Activated CD8-positive, alpha-beta T cell treated with anti-CD3 and anti-CD28 coated beads, Interleukin-2, amount 10 ng/mL, durations not matched to agents 7 days and 5 days (primary cell): Measurements from ENCODE around the gene C4A. TPM values are rescaled to one million over a fixed set of nuclear protein-coding genes. Genes with fewer than 3 reads are reported as not detected.

Experiments used
- ATAC-seq: fragments of 150-1000 bp; cut with Tn5 transposase; one replicate; pipeline ENCODE4 v1.10.0; 2021; ENCODE audit warnings: moderate library complexity
- CTCF ChIA-PET: fragments of 350-600 bp; sonication (Branson Sonifier 250); formaldehyde crosslinking; loops from one replicate; lab custom pipeline; 2021; ENCODE audit warnings: antibody characterized with exemption; lab: Charles Lee
- POLR2A ChIA-PET: fragments of 350-600 bp; sonication (Branson Sonifier 250); formaldehyde crosslinking; loops from one replicate; lab custom pipeline; 2021; ENCODE audit warnings: antibody characterized with exemption; lab: Charles Lee
- DNase-seq: peaks from one replicate; pipeline ENCODE4 v3.0.0-alpha.2; 2020
- H3K27ac Mint-ChIP-seq: one replicate; pipeline ENCODE4 v1.8.0; 2021; ENCODE audit warnings: mild to moderate bottlenecking, mixed read lengths
- H3K27me3 Mint-ChIP-seq: one replicate; pipeline ENCODE4 v1.8.0; 2021; ENCODE audit warnings: low read depth, mixed read lengths
- H3K36me3 Mint-ChIP-seq: one replicate; pipeline ENCODE4 v1.8.0; 2021; ENCODE audit warnings: low read depth, mixed read lengths
- H3K4me1 Mint-ChIP-seq: one replicate; pipeline ENCODE4 v1.8.0; 2021; ENCODE audit warnings: low read depth, mixed read lengths
- H3K4me3 Mint-ChIP-seq: one replicate; pipeline ENCODE4 v1.8.0; 2021; ENCODE audit warnings: mild to moderate bottlenecking, mixed read lengths
- H3K9me3 Mint-ChIP-seq: one replicate; pipeline ENCODE4 v1.8.0; 2022; ENCODE audit warnings: mixed read lengths; ENCODE audit not compliant: insufficient read depth
- total RNA-seq, 2 experiments: library from RNA; stranded (reverse); gene quantifications; one replicate each; pipeline ENCODE4 v1.2.3, GENCODE V29; 2021

C4A gene
- total RNA-seq, 2 experiments from 2014 or later: 3.6 to 5.1 TPM

GRCh38 chr6:31947864-31948263 is 34.0 kb upstream of the C4A start:
- peaks cover 8% of the 10 kb centered on the region for H3K4me1 Mint-ChIP-seq
- CTCF ChIA-PET: no interaction called here
- H3K9me3 Mint-ChIP-seq: no peaks in the 10 kb centered on the region
- H3K36me3 Mint-ChIP-seq: peaks cover 5% of the 10 kb centered on the region
- H3K27me3 Mint-ChIP-seq: peaks cover under 1% of the 10 kb centered on the region
- ATAC-seq (no peak), DNase-seq (no peak)
- POLR2A ChIA-PET: interaction anchor here (1.2 kb wide), 1 partner anchor 10 kb away, joined by 3 read pairs; no protein-coding TSS in a partner anchor
- H3K27ac Mint-ChIP-seq: no peak overlapping the region
- H3K4me3 Mint-ChIP-seq: no peak overlapping the region

- DNase-seq: no peak
- H3K36me3 Mint-ChIP-seq: peaks cover 10% of the 10 kb centered on the region
- H3K4me1 Mint-ChIP-seq: peaks cover 8% of the 10 kb centered on the region
- no peaks in the 10 kb centered on the region for H3K9me3 Mint-ChIP-seq
- ChIA-PET CTCF (no interaction called here), POLR2A (interaction anchor here (1.2 kb wide), 1 partner anchor 10 kb away, joined by 3 read pairs; no protein-coding TSS in a partner anchor)
- H3K27me3 Mint-ChIP-seq: no peaks in the 10 kb centered on the region
- ATAC-seq: no peak
- H3K27ac Mint-ChIP-seq: no peak overlapping the region
- no peak overlapping the region for H3K4me3 Mint-ChIP-seq
Measured at GRCh38 chr6:31948306-31948705, 33.6 kb upstream of the C4A start.

GRCh38 chr6:31948753-31949413 is 33.0 kb upstream of the C4A start:
- no peaks in the 10 kb centered on the region for H3K9me3 Mint-ChIP-seq
- no peak for ATAC-seq
- peak overlapping the region; percentile 4 for H3K27ac Mint-ChIP-seq
- ChIA-PET POLR2A (interaction anchor here (1.2 kb wide), 1 partner anchor 9 kb away, joined by 3 read pairs; no protein-coding TSS in a partner anchor), CTCF (no interaction called here)
- H3K36me3 Mint-ChIP-seq: peaks cover 16% of the 10 kb centered on the region
- no peak for DNase-seq
- no peaks in the 10 kb centered on the region for H3K27me3 Mint-ChIP-seq
- peaks cover 8% of the 10 kb centered on the region for H3K4me1 Mint-ChIP-seq
- H3K4me3 Mint-ChIP-seq: no peak overlapping the region

GRCh38 chr6:31949926-31950548 is 31.8 kb upstream of the C4A start:
- Mint-ChIP-seq H3K27me3 (no peaks in the 10 kb centered on the region), H3K4me3 (no peak overlapping the region), H3K36me3 (peaks cover 27% of the 10 kb centered on the region), H3K9me3 (no peaks in the 10 kb centered on the region), H3K27ac (peak overlapping the region; percentile 9), H3K4me1 (peaks cover 8% of the 10 kb centered on the region)
- ChIA-PET POLR2A (interaction anchor here (0.6 to 2.6 kb wide), 3 partner anchors 22 to 677 kb away, joined by 3 to 11 read pairs (median 4); partner anchors contain the start of gene DXO), CTCF (interaction anchor here (1.2 to 3.6 kb wide), 2 partner anchors 10 to 24 kb away, joined by 3 to 14 read pairs; no protein-coding TSS in a partner anchor)
- DNase-seq (no peak), ATAC-seq (no peak)

- Mint-ChIP-seq H3K36me3 (peaks cover 40% of the 10 kb centered on the region), H3K27me3 (no peaks in the 10 kb centered on the region), H3K9me3 (no peaks in the 10 kb centered on the region), H3K4me1 (peaks cover 3% of the 10 kb centered on the region), H3K4me3 (no peak overlapping the region), H3K27ac (no peak overlapping the region)
- ChIA-PET POLR2A (interaction anchor here (1.2 to 2.6 kb wide), 2 partner anchors 8 to 20 kb away, joined by 3 to 11 read pairs; partner anchors contain the start of gene DXO), CTCF (interaction anchor here (0.7 to 3.6 kb wide), 20 partner anchors 10 to 289 kb away, joined by 3 to 15 read pairs (median 5); partner anchors contain the start of genes DXO, NEU1 and ZBTB12)
- DNase-seq (peak; percentile 55), ATAC-seq (peak; percentile 52)
Measured at GRCh38 chr6:31952140-31952805, 29.6 kb upstream of the C4A start.

- H3K36me3 Mint-ChIP-seq: peaks cover 43% of the 10 kb centered on the region
- H3K4me3 Mint-ChIP-seq: no peak overlapping the region
- H3K27me3 Mint-ChIP-seq: no peaks in the 10 kb centered on the region
- peaks cover 9% of the 10 kb centered on the region for H3K4me1 Mint-ChIP-seq
- ChIA-PET CTCF (interaction anchor here (0.7 to 3.6 kb wide), 20 partner anchors 9 to 289 kb away, joined by 3 to 15 read pairs (median 5); partner anchors contain the start of genes DXO, NEU1 and ZBTB12), POLR2A (interaction anchor here (1.2 kb wide), 1 partner anchor 9 kb away, joined by 3 read pairs; no protein-coding TSS in a partner anchor)
- ATAC-seq: peak; percentile 7
- no peaks in the 10 kb centered on the region for H3K9me3 Mint-ChIP-seq
- peak overlapping the region; percentile 16 for H3K27ac Mint-ChIP-seq
- DNase-seq: no peak
Measured at GRCh38 chr6:31952890-31953289, 29.0 kb upstream of the C4A start.

- no peaks in the 10 kb centered on the region for H3K9me3 Mint-ChIP-seq
- no peaks in the 10 kb centered on the region for H3K27me3 Mint-ChIP-seq
- no peak overlapping the region for H3K4me3 Mint-ChIP-seq
- DNase-seq (no peak), ATAC-seq (no peak)
- CTCF ChIA-PET: no interaction called here
- peaks cover 20% of the 10 kb centered on the region for H3K4me1 Mint-ChIP-seq
- no peak overlapping the region for H3K27ac Mint-ChIP-seq
- POLR2A ChIA-PET: no interaction called here
- peaks cover 44% of the 10 kb centered on the region for H3K36me3 Mint-ChIP-seq
Measured at GRCh38 chr6:31954511-31954910, 27.3 kb upstream of the C4A start.

GRCh38 chr6:31956796-31957195 is 25.1 kb upstream of the C4A start:
- no peak overlapping the region for H3K4me3 Mint-ChIP-seq
- no peaks in the 10 kb centered on the region for H3K27me3 Mint-ChIP-seq
- DNase-seq: no peak
- H3K36me3 Mint-ChIP-seq: peaks cover 66% of the 10 kb centered on the region
- CTCF ChIA-PET: no interaction called here
- no peaks in the 10 kb centered on the region for H3K9me3 Mint-ChIP-seq
- POLR2A ChIA-PET: interaction anchor here (4.1 kb wide), 1 partner anchor 15 kb away, joined by 68 read pairs; the partner anchor contains the start of gene DXO
- peak overlapping the region; percentile 27 for H3K27ac Mint-ChIP-seq
- ATAC-seq: no peak
- H3K4me1 Mint-ChIP-seq: peaks cover 35% of the 10 kb centered on the region

GRCh38 chr6:31958412-31958740 is 23.5 kb upstream of the C4A start:
- Mint-ChIP-seq H3K36me3 (peaks cover 70% of the 10 kb centered on the region), H3K27me3 (no peaks in the 10 kb centered on the region), H3K27ac (peak overlapping the region; percentile 99), H3K4me3 (peak overlapping the region; percentile 98), H3K9me3 (no peaks in the 10 kb centered on the region), H3K4me1 (peaks cover 35% of the 10 kb centered on the region)
- DNase-seq: no peak
- ATAC-seq: peak; percentile 14
- CTCF ChIA-PET: interaction anchor here (1.0 to 3.4 kb wide), 5 partner anchors 13 to 408 kb away, joined by 3 to 14 read pairs (median 4); partner anchors contain the start of genes DXO and VARS1
- POLR2A ChIA-PET: interaction anchor here (0.6 to 4.1 kb wide), 5 partner anchors 10 to 305 kb away, joined by 3 to 68 read pairs (median 3); partner anchors contain the start of genes BAG6 and DXO

GRCh38 chr6:31958741-31959739 is 22.8 kb upstream of the C4A start, which contains the start of the genes NELFE and SKIC2:
Gene NELFE (minus strand): TSS chr6:31958971. CDS start chr6:31958446, 525 bp downstream.
Gene SKIC2 (plus strand): TSS chr6:31959175. CDS start chr6:31959193, 18 bp downstream.
- Mint-ChIP-seq H3K27ac (peak within 1 kb of the TSS; percentile 99), H3K36me3 (peaks cover 68% of the 10 kb centered on the region), H3K27me3 (no peaks in the 10 kb centered on the region), H3K4me3 (peak within 1 kb of the TSS; percentile 98), H3K4me1 (peaks cover 35% of the 10 kb centered on the region), H3K9me3 (no peaks in the 10 kb centered on the region)
- DNase-seq (peak; percentile 99), ATAC-seq (peak; percentile 96)
- POLR2A ChIA-PET: interaction anchor here (0.5 to 4.1 kb wide), 9 partner anchors 12 to 307 kb away, joined by 3 to 68 read pairs (median 4); partner anchors contain the start of genes BAG6 and DXO
- CTCF ChIA-PET: interaction anchor here (0.5 to 3.4 kb wide), 7 partner anchors 13 to 409 kb away, joined by 3 to 14 read pairs (median 3); partner anchors contain the start of genes DXO and VARS1
